HG03025 (cell line): ENCODE measurements around the gene NLRP12.
"Not testable (repeated sequence)": the region's sequence is repeated elsewhere in the genome, so short reads cannot be mapped to it uniquely, and the experiment has no call there.

ENCODE experiments used
- ATAC-seq: cut with Tn5 transposase; IDR thresholded peaks from one replicate; pipeline ENCODE4 v1.9.1; 2021; ENCODE audit warnings: mild to moderate bottlenecking, moderate library complexity; ENCODE audit not compliant: unreplicated experiment, low FRiP score

Gene NLRP12

GRCh38 chr19:53840914-53841313, 16.8 kb upstream of the NLRP12 start:
- ATAC-seq: not testable (repeated sequence)

DNA sequence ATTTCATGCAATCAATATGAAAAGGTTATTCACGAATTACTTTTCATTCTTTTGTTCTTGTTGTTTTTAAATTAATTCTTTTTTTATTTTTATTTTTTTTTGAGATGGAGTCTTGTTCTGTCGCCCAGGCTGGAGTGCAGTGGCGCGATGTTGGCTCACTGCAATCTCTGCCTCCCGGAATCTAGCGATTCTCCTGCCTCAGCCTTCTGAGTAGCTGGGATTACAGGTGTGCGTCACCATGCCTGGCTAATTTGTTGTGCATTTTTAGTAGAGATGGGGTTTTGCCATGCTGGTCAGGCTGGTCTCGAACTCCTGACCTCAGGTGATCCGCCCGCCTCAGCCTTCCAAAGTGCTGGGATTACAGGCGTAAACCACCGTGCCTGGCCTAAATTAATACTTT, 16.1 kb upstream of the NLRP12 start:
- not testable (repeated sequence) for ATAC-seq

- ATAC-seq: not testable (repeated sequence)
Measured at GRCh38 chr19:53838446-53838845, 14.3 kb upstream of the NLRP12 start.

GRCh38 chr19:53832861-53833260, 8.7 kb upstream of the NLRP12 start:
- ATAC-seq: not testable (repeated sequence)

GRCh38 chr19:53828531-53828930, 4.4 kb upstream of the NLRP12 start:
- no peak for ATAC-seq

- no peak for ATAC-seq
Measured at GRCh38 chr19:53826876-53827275, 2.8 kb upstream of the NLRP12 start.

DNA sequence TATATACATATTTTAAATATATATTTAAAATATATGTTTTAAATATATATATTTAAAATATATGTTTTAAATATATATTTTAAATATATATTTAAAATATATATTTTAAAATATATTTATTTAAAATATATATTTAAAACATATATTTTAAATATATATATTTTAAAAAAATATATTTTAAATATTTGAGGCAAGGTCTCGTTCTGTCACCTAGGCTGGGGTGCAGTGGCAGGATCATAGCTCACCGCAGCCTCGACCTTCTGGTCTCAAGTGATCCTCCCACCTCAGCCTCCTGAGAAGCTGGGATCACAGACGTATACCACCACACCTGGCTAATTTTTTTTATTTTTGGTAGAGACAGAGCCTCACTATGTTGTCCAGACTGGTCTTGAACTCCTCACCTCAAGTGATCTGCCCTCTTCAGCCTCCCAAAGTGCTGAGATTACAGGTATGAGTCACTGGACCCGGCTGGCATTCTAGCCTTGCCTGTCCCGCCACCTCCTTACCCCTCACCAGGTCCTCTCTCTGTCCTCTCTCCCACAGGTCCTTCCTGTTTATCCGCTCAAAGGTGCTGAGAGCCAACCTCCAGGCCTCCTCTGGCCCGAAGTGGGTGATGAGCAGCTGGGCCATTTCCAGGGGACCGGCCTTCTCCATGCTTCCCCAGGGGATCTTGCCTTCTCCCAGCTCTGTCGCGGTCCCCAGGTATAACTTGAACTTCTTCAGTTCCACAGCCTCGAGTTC, 564 bp downstream of the NLRP12 start:
- ATAC-seq: no peak

GRCh38 chr19:53819861-53820260, 4.3 kb downstream of the NLRP12 start:
- no peak for ATAC-seq

DNA sequence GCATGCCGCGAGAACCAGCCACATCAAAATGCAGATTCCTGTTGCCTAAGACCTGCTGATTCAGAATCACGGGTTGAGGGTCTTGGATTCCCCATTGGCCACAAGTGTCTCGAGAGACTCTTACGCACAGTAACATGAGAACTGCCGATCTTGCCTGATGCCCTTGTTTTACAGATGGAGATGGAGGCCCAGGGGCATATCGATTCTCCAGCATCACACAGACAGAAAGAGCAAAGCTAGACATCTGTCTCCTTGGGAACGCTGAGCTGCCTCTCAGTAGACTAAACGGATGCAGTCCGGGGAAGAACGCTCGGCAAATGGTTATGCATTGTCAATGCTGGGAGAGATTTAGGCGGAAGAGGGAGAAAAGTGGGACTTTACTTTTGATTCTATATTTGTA, 5.4 kb downstream of the NLRP12 start:
- ATAC-seq: no peak

GRCh38 chr19:53813996-53814395, 10.1 kb downstream of the NLRP12 start:
- no peak for ATAC-seq

DNA sequence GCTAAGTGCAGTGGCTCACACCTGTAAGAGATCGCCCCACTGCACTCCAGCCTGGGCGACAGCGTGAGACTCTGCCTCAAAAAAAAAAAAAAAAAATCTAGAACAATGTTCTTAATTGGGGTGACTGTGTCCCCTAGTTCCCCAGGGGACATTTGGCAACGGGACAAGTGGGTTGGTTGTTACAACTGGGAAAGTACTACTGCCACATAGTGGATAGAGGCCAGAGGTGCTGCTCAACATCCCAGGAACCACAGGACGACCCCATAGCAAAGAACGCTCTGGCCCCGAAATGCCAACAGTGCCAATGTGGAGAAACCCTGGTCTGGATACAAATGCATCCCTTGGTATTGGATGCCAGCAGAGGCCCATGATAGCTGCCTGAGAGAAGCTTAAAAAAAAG, 11.8 kb downstream of the NLRP12 start:
- no peak for ATAC-seq

- no peak for ATAC-seq
Measured at GRCh38 chr19:53810891-53811290, 13.2 kb downstream of the NLRP12 start.

GRCh38 chr19:53810187-53810546, 13.9 kb downstream of the NLRP12 start:
- ATAC-seq: no peak

- ATAC-seq: no peak
Measured at GRCh38 chr19:53809518-53810186, 14.5 kb downstream of the NLRP12 start.

DNA sequence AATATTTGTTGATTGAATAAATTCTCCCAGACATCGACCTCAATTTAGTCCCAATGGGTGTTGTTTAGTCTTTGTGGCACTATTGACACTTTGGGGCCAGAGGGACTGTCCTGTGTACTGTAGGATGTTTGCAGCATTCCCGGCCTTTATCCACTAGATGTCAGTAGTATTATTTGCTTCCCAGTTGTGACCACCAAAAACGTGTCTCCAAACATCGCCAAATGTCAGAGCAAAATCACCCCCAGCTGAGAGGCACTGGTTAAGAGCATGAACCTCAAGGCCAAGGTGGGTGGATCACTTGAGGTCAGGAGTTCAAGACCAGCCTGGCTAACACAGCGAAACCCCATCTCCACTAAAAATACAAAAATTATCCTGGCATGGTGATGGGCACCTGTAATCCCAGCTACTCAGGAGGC, 15.4 kb downstream of the NLRP12 start:
- ATAC-seq: no peak

GRCh38 chr19:53801257-53801656, 22.9 kb downstream of the NLRP12 start:
- no peak for ATAC-seq

DNA sequence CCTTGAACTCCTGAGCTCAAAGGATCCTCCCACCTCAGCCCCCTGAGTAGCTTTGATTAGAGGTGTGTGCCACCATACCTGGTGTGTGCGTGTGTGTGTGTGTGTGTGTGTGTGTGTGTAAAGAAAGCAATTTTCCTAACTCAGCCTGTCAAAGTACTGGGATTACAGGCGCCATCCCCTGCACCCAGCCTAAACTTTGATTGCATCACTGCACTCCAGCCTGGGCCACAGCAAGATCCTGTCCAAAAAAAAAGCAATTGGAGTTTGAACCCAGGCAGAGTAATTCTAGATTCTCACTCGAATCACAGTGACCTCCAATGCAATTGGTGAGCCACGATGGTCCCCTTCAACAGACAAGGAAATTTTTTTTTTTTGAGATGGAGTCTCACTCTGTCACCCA, 29.1 kb downstream of the NLRP12 start:
- no peak for ATAC-seq

- ATAC-seq: no peak
Measured at GRCh38 chr19:53792721-53793433, 31.2 kb downstream of the NLRP12 start.

DNA sequence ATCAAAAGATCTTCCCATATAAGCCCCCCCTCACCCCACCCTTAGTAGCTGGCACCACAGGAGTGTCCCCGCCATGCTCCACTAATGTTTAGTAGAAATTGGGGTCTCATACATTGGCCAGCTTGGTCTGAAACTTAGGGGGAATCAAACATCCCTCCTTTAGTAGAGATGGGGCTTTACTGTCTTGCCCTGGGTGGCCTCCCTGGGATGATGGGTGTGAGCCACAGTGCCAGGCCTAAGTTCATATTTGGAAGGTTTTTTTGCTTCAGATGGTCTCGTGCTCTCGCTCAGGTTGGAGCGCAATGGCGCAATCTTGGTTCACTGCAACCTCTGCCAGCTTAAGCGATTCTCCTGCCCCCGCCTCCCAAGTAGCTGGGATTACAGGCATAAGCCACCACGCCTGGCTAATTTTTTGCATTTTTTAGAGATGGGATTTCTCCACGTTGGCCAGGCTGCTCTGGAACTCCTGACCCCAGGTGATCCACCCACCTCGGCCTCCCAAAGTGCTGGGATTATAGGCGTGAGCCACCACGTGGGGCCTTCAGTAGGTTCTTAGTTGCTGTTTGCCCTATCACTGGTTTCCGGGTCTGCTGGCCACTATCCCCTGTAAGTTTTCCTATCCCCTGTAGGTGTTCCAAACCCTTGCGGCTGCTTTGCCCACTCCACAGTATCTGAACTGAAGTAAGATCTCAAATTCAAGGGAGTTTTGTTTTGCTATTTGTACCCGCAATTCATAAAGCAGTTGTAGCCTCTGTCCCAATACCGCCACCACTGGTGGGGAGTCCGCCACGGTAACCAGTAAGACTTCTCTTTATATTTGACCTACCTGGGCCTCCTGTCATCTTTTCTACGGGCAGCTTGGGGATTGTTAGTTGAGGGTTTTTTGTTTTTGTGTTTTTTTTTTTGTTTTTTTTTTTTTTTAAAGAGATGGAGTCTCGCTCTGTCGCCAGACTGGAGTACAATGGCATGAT, 34.1 kb downstream of the NLRP12 start:
- ATAC-seq: no peak

DNA sequence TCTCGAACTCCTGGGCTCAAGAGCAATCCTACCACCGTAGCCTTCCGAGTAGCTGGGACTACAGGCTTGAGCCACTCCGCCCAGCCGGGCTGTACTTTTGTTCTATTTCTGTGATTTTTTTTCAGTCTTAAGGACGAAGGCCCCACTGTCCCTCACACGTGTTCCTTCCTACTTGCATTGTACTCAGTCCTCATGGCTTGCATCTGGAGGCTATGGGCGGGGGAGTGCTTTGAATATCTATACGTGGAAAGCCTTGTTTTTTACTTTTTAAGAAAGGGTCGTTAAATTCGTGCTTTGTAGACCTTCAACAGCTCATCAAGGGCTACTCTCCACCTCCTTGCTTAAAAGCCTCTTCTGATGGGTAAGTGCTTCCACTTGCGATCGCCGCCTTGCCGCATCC, 36.8 kb downstream of the NLRP12 start:
- no peak for ATAC-seq
